HL-60 (cell line): ENCODE data around the gene RNASE7.

Source experiments
- DNase-seq, 2 experiments: peaks; one replicate each; pipeline ENCODE4 v3.0.0-alpha.2; 2010 to 2020; ENCODE audit warnings: low read depth in 1 of 2, low spot score in 1 of 2
- H3K27ac ChIP-seq: fragments of 250-450 bp; sonication (Bioruptor Pico); replicated peaks from 2 replicates; pipeline ENCODE4 v1.5.1; 2020; ENCODE audit warnings: mild to moderate bottlenecking, moderate library complexity
- H3K27me3 ChIP-seq: fragments of 250-450 bp; sonication (Bioruptor Pico); 2 replicates; pipeline ENCODE4 v1.5.1; 2021; ENCODE audit warnings: mild to moderate bottlenecking, moderate library complexity; ENCODE audit not compliant: insufficient read depth, poor library complexity, severe bottlenecking
- H3K4me3 ChIP-seq: replicated peaks from 2 replicates; pipeline ENCODE4 v1.5.1; 2011; ENCODE audit warnings: mild to moderate bottlenecking, control low read depth, low read length; ENCODE audit not compliant: insufficient read depth
- GABPA ChIP-seq: IDR thresholded peaks from 2 replicates; pipeline ENCODE4 v1.6.1; 2012; ENCODE audit warnings: low read depth
- POLR2AphosphoS5 ChIP-seq: IDR thresholded peaks from 2 replicates; pipeline ENCODE4 v1.6.1; 2012; ENCODE audit warnings: low read depth
- SPI1 ChIP-seq: IDR thresholded peaks from 2 replicates; pipeline ENCODE4 v1.6.1; 2012; ENCODE audit warnings: low read depth, mild to moderate bottlenecking, borderline replicate concordance
- TF ChIP-seq, protein P1 (sequence below): IDR thresholded peaks from 2 replicates; pipeline ENCODE4 v1.6.1; 2012; ENCODE audit warnings: low read depth; ENCODE audit not compliant: insufficient replicate concordance
- TF ChIP-seq, protein P2 (sequence below): IDR thresholded peaks from one replicate; pipeline ENCODE4 v1.5.1; 2011; ENCODE audit warnings: low read length, control low read depth, inconsistent platforms; ENCODE audit not compliant: insufficient read depth

Gene RNASE7

DNA sequence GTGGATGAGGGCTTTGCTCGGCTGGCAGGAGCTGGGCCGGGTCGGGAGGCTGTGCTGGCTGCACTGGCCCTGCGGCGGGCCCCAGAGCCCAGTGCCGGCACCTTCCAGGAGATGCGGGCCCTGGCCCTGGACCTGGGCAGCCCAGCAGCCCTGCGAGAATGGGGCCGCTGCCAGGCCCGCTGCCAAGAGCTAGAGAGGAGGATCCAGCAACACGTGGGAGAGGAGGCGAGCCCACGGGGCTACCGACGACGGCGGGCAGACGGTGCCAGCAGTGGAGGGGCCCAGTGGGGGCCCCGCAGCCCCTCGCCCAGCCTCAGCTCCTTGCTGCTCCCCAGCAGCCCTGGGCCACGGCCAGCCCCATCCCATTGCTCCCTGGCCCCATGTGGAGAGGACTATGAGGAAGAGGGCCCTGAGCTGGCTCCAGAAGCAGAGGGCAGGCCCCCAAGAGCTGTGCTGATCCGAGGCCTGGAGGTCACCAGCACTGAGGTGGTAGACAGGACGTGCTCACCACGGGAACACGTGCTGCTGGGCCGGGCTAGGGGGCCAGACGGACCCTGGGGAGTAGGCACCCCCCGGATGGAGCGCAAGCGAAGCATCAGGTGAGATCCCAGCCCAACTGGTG lies 39.5 kb downstream of the RNASE7 start:
- no peak for DNase-seq
- no peak overlapping the region for H3K4me3 ChIP-seq
- TF ChIP-seq GABPA: no peak
- TF ChIP-seq, protein P1, sequence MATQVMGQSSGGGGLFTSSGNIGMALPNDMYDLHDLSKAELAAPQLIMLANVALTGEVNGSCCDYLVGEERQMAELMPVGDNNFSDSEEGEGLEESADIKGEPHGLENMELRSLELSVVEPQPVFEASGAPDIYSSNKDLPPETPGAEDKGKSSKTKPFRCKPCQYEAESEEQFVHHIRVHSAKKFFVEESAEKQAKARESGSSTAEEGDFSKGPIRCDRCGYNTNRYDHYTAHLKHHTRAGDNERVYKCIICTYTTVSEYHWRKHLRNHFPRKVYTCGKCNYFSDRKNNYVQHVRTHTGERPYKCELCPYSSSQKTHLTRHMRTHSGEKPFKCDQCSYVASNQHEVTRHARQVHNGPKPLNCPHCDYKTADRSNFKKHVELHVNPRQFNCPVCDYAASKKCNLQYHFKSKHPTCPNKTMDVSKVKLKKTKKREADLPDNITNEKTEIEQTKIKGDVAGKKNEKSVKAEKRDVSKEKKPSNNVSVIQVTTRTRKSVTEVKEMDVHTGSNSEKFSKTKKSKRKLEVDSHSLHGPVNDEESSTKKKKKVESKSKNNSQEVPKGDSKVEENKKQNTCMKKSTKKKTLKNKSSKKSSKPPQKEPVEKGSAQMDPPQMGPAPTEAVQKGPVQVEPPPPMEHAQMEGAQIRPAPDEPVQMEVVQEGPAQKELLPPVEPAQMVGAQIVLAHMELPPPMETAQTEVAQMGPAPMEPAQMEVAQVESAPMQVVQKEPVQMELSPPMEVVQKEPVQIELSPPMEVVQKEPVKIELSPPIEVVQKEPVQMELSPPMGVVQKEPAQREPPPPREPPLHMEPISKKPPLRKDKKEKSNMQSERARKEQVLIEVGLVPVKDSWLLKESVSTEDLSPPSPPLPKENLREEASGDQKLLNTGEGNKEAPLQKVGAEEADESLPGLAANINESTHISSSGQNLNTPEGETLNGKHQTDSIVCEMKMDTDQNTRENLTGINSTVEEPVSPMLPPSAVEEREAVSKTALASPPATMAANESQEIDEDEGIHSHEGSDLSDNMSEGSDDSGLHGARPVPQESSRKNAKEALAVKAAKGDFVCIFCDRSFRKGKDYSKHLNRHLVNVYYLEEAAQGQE: no peak
- no peak for TF ChIP-seq POLR2AphosphoS5
- TF ChIP-seq, protein P2, sequence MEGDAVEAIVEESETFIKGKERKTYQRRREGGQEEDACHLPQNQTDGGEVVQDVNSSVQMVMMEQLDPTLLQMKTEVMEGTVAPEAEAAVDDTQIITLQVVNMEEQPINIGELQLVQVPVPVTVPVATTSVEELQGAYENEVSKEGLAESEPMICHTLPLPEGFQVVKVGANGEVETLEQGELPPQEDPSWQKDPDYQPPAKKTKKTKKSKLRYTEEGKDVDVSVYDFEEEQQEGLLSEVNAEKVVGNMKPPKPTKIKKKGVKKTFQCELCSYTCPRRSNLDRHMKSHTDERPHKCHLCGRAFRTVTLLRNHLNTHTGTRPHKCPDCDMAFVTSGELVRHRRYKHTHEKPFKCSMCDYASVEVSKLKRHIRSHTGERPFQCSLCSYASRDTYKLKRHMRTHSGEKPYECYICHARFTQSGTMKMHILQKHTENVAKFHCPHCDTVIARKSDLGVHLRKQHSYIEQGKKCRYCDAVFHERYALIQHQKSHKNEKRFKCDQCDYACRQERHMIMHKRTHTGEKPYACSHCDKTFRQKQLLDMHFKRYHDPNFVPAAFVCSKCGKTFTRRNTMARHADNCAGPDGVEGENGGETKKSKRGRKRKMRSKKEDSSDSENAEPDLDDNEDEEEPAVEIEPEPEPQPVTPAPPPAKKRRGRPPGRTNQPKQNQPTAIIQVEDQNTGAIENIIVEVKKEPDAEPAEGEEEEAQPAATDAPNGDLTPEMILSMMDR: no peak
- TF ChIP-seq SPI1: no peak
- H3K27ac ChIP-seq: no peak overlapping the region
- H3K27me3 ChIP-seq: no peaks in the 10 kb centered on the region

DNA sequence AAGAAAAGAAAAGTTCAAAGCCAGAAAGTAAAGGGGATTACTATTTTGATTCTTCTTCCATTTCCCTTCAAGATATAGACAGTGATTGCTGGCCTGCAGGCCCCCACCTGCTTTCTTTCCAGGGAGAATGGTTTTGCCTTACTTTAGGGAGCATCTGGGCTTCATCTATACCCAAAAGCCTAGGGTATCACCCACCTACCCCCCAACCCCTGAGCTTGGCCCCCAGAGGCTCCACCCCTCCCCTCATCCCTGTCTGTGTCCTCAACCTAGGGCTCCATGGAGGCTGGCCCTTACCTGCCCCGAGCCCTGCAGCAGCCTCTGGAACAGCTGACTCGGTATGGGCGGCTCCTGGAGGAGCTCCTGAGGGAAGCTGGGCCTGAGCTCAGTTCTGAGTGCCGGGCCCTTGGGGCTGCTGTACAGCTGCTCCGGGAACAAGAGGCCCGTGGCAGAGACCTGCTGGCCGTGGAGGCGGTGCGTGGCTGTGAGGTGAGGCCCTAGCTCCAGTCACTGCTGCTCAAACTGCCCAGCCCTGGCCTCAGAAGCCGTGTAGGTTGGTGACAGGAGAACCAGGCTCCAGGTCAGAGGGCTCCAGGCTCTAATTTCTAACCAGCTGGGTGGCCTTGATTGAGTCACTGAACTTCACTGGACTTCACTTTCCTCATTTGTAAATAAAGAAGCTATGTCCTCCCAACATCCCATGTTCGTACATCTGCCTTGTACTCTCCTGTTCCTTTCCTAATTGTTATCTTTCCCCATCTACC lies 41.6 kb downstream of the RNASE7 start:
- no peak for DNase-seq
- H3K4me3 ChIP-seq: no peak overlapping the region
- H3K27ac ChIP-seq: peak overlapping the region; percentile 73; the same call in 1 of the 2 replicates
- TF ChIP-seq, protein P2: no peak
- TF ChIP-seq SPI1: no peak
- TF ChIP-seq, protein P1: no peak
- TF ChIP-seq POLR2AphosphoS5: no peak
- TF ChIP-seq GABPA: no peak
- H3K27me3 ChIP-seq: no peaks in the 10 kb centered on the region

DNA sequence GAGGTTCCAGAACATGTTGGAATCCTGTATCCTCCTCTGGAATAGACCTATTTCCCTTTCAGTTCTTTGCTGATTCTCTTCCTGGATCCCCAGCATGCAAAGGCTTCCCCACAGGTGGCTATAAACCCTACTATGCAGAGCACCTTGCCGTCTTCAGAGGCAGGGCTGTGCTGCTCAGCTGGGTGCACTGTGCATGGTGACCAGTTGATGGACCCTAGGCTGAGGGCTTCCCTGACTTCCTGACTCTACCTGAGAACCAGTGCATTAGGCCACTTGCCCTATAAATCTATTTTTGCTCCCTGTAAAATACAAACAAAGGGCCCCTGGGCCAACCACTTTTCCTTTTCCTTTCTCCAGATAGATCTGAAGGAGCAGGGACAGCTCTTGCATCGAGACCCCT lies 42.2 kb downstream of the RNASE7 start:
- H3K27ac ChIP-seq: peak overlapping the region; percentile 73

More for the DNA sequence above, 42.2 kb downstream of the RNASE7 start:
- H3K4me3 ChIP-seq: no peak overlapping the region
- DNase-seq: no peak
- TF ChIP-seq, protein P2: no peak
- TF ChIP-seq, protein P1: no peak
- TF ChIP-seq GABPA: no peak
- no peak for TF ChIP-seq SPI1
- TF ChIP-seq POLR2AphosphoS5: no peak
- H3K27me3 ChIP-seq: no peaks in the 10 kb centered on the region
